Metanephros (tissue), 1 donor: ENCODE results near the gene MMP2. TPM values are rescaled to one million over a fixed set of nuclear protein-coding genes. Genes with fewer than 3 reads are reported as not detected.

ENCODE experiments used
- total RNA-seq: library from RNA; depleted of rRNA; stranded (reverse); fragments of >200 nt; gene quantifications from one replicate; pipeline ENCODE4 v1.2.3, GENCODE V29; 2014

MMP2 gene
- total RNA-seq, result 189 TPM

DNA sequence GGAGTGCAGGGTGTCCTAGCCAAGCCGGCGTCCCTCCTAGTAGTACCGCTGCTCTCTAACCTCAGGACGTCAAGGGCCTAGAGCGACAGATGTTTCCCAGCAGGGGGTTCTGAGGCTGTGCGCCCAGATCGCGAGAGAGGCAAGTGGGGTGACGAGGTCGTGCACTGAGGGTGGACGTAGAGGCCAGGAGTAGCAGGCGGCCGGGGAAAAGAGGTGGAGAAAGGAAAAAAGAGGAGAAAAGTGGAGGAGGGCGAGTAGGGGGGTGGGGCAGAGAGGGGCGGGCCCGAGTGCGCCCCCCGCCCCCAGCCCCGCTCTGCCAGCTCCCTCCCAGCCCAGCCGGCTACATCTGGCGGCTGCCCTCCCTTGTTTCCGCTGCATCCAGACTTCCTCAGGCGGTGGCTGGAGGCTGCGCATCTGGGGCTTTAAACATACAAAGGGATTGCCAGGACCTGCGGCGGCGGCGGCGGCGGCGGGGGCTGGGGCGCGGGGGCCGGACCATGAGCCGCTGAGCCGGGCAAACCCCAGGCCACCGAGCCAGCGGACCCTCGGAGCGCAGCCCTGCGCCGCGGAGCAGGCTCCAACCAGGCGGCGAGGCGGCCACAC, at the start of gene MMP2:
TSS of gene MMP2 (plus strand) at position 372 of the 603 bp plus-strand sequence. CDS start 282 bp downstream, outside the sequence.

GRCh38 chr16:55508941-55509931, 30.2 kb downstream of the MMP2 start, which contains the start of gene LPCAT2:
Gene LPCAT2, plus strand, starts transcription at chr16:55509072. Its CDS starts 110 bp downstream, at chr16:55509182.

Other genes with a start within 250 kb of the MMP2 start
- gene IRX6, start 155.0 kb upstream of the MMP2 start, total RNA-seq, result 4.0 TPM
- 21.2 TPM for gene LPCAT2, start 29.9 kb downstream of the MMP2 start, total RNA-seq
- 0.58 TPM for gene CAPNS2, start 87.5 kb downstream of the MMP2 start, total RNA-seq
- gene SLC6A2, start 176.8 kb downstream of the MMP2 start, total RNA-seq, result 1.6 TPM